ENCODE results near the gene MEIS1.

MEIS1 gene

GRCh38 chr2:66585587-66585986, 150.7 kb downstream of the MEIS1 start:
- DNase-seq = no peak

DNA sequence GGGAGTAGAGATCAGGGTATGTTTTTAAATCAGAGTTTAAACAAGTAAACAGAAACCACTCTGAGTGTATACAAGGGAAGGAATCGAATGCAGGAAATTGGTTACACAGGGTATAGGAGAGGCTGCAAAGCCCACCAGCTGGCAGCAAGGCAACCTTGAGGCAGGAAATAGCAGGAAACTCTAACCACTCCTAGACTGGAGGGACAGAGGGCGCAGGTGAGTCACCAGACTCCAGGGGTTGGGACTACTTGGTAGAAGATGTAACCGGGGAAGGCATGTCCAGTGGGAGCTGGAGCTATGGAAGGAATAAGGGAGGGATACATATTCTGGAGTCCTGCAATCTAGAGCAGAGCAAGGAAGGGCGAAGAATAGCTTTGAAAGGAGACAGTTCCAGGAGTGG, 152.3 kb downstream of the MEIS1 start:
- no peak for DNase-seq

GRCh38 chr2:66594001-66594400, 159.1 kb downstream of the MEIS1 start:
- DNase-seq = no peak

GRCh38 chr2:66595556-66595955, 160.6 kb downstream of the MEIS1 start:
- DNase-seq = no peak

DNA sequence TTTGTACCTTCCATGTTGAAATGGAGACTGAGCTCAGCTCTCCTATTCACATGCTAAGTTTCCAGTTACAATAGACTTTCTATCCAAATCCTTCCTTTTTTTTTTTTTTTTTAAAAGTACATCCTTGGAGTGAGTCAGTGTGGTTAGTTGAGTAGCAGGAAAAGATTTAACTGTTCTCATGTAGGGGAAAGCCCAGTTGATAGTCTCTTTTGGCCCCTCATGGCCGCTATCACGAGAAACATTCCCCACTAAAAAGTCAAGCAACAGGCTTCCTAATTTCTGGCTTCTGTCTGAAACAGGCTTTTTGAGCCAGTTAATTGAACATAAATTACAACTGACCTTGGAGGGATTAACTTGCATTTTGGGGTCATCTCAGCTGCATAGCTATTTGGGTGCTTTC, 161.3 kb downstream of the MEIS1 start:
- no peak for DNase-seq

DNA sequence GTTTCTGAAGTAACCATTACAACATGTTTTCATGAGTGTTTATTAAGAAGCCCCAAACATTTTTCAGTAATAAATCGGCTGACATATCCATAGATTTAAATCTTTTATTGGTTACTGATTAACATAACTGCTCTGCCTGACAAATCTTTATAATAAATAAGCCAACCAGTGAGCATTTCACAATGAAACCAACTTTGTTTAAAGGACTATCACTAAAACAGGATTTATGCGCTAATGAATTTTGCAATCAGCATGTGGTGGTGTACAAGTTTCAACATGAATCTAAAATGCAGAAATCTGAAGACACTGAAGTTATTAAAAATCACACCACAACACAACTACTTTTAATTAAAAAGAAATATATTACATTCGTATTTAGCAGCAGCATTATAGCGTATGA, 166.7 kb downstream of the MEIS1 start:
- no peak for DNase-seq

- DNase-seq = no peak
Measured at GRCh38 chr2:66602341-66602740, 167.4 kb downstream of the MEIS1 start.

DNA sequence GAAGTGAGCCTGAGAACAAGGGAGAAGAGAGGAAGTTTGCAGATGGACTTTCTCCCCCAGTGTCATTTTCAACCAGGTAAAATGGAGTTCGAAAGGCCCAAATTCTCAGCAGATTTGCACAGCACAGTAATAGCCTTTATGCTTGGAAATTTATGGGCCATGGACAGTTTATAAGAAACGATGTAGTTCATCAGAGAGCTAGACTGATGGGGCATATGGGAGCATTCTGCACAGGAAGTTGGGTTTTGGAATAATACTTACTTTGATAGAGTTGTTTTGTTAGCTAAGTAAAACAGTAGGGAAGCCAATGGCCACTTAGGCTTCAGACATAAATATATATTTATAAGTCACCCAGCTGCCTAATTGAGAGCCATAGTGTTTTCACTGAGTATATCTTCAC, 169.4 kb downstream of the MEIS1 start:
- DNase-seq = no peak

DNA sequence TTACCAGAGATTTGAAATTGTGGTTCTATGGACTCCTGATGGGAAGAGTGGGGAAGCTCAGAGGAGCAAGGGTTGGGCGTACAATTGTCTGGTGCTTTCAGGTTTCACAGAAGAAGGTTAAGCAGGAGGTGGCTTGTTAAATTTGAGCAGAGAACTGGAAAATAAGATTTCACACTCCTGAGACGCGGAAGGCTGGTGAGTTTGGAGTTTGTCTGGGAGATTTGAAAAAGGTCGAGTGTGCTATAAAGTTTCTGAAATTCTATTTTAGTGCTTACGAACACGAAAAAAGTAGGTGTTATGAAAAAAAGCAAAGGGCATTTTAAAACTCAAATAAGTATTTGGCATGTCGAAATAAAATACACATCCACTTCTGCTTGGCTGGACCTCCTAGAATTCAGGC, 170.1 kb downstream of the MEIS1 start:
- DNase-seq = no peak

DNA sequence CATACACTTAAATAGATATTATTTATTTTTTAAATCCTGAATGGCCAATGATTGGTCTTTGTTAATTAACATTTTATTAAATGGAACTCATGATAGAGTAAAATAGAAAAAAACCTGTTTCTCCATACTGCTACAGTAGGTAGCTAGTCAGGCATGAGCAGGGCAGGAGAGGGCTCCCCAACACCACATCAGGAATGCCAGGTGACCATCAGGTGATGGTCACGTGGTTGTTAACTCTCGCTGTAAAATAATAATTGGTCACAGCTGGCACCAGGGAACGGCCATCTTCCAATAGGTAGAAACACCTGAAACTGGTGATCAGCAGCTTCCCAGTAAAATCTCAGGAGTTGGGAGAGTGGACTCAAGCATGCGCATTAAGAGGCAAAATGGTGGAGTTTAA, 172.2 kb downstream of the MEIS1 start:
- no peak for DNase-seq
